Left renal pelvis (tissue), 4 donors: ENCODE measurements around the gene CTNNA2. TPM values are rescaled to one million over a fixed set of nuclear protein-coding genes. Genes with fewer than 3 reads are reported as not detected.
"Not testable (repeated sequence)": the region's sequence is repeated elsewhere in the genome, so short reads cannot be mapped to it uniquely, and the experiment has no call there.

ENCODE experiments used
- DNase-seq, 4 donors: peaks; one replicate each; pipeline ENCODE4 v3.0.0-alpha.2; 2013; ENCODE audit warnings: low read depth in 4 of 4, low spot score in 3 of 4
- polyA plus RNA-seq, 4 donors: library from polyadenylated mRNA; unstranded; fragments of 120-200 nt; gene quantifications; one replicate each; pipeline ENCODE4 v1.2.1, GENCODE V29; 2013; ENCODE audit not compliant: insufficient read length in 4 of 4

CTNNA2 gene
- polyA plus RNA-seq, 4 donors: 3.4 to 23.1 (median 5.3) TPM

GRCh38 chr2:80014637-80015036 lies 501.8 kb downstream of the CTNNA2 start:
- DNase-seq: no peak

DNA sequence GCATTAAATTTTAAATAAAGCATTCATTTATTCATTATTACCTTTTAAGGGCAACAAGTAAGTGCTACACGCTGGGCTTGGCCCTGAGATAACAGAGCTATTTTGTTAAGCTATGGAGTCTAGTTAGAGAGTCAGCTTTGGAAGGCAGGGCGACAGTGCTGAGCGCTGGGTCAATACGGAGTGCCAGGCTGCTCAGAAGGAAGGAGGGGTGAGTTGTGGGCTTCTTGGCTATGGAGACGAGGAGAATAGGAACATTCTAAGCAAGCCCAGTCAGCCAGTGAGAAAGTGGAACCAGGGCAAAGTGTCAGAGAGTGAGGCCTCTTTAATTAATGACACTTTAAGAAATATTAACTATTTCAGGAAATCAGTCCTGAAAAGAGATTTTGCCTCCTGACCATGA lies 503.3 kb downstream of the CTNNA2 start:
- no peak for DNase-seq

DNA sequence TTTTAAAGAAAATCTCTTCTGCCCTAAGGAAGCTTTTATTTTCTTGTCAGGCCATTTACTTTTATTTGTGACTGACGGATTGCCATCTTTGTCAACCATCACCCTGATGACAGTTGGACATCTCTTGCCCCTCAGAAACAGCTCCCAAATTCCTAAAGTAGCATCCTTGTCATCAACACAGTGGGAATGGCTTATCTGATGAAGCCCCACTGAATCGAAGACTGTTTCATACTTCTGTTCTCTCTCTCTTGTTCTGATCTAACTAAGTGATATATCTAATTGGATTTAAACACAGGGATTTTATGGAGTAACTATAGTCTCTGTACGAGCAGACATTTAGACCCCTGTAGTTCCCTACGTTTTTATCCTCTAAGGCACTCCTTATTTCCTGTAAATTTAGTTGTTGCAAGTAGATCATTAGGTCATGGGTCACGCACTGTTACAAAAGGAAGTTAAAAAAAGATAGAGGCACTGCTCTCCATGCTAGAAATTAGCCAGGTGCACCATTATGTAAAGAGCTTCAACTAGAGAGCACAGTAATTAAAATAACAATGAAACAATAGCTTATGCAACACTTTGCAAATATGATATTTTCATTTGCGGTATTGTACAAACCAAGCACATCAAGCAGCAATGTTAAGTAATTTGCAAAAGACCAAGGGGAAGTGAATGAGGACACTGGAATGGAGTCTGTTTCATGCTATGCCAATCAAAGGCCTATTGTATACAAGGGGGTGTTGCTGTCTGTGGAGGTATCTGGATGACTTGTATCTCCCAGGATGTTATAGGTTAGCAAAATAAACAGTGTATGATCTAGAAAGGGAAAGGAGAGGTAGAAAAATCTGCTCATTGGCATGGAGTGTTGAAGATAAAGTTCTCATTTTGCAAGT lies 507.0 kb downstream of the CTNNA2 start:
- no peak for DNase-seq

DNA sequence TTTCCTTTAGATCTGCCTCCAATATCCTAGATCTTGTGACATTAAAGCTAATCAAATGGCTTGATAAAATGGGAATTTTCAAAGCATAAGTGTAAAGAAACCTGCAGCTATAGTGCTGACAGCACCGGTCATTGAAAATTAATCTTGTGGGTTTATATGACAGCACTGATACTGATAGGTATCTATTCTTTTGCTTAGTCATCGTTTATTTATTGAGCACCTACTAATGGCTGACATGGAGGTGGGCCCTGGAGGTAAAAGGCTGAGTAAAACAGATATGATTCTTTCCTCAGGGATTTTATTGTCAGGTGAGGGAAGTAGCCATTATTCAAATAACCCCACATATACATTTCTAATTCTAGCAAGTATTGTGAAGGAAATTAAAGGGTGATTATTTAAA lies 509.2 kb downstream of the CTNNA2 start:
- no peak for DNase-seq

DNA sequence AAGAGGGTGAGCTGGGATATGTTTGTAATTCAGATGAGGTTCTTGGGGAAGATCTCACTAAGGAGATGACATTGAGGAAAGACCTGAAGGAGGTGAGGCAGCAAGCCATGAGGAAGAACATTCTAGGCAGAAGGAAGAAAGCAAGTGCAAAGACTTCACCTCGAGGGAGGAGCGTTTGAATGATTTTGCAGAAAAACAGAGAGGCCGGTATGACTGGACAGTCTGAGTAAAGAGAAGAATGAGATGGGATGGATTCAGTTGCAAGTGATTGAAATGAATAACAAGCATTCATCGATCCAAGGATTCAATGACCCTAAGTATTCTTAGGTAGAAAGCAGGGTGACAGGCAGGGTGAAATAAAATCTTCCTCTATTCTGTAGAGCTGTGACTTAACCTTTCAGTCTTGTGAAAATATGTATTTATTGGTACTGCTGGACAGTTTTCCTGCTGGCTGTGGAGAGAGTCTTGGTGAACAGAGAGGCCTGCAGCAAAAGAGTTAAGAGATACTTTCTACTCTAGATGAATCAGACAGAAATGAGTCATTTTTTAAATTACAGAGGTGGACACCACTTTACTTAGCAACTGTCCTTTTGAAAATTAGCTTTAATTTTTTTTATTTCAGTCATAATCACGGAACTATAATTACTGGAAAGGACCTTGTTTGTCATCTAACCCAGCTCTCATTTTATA lies 513.3 kb downstream of the CTNNA2 start:
- no peak for DNase-seq

GRCh38 chr2:80028051-80028450 lies 515.2 kb downstream of the CTNNA2 start:
- no peak for DNase-seq

- no peak for DNase-seq
These were observed 515.7 kb downstream of the CTNNA2 start for GRCh38 chr2:80028584-80028983.

GRCh38 chr2:80030135-80030534 lies 517.3 kb downstream of the CTNNA2 start:
- DNase-seq: no peak

GRCh38 chr2:80032684-80033083 lies 519.8 kb downstream of the CTNNA2 start:
- not testable (repeated sequence) for DNase-seq

GRCh38 chr2:80035749-80036285 lies 523.0 kb downstream of the CTNNA2 start:
- DNase-seq: no peak

DNA sequence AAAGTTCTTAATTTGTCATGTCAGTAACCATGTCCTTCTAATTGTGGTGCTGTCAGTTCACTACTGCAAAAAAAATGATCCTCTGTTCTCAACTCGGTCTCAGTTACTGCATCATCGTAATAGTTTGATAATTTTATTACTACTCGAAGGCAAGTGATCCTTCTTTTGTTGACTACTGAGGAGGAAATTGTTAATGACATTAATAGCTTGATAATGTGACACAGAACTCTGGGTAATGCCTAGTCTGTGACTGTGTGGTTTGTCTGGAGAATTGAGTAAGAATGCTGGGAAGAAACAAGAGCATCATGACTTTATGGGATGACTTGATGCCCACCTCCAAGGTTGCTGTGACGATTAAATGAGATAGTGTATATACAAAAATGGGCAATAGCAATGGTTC lies 524.5 kb downstream of the CTNNA2 start:
- no peak for DNase-seq

GRCh38 chr2:80040226-80040625 lies 527.4 kb downstream of the CTNNA2 start:
- DNase-seq: no peak

GRCh38 chr2:80042635-80043034 lies 529.8 kb downstream of the CTNNA2 start:
- no peak for DNase-seq

- DNase-seq: no peak
These were observed 535.4 kb downstream of the CTNNA2 start for GRCh38 chr2:80048296-80048695.

- no peak for DNase-seq
These were observed 537.4 kb downstream of the CTNNA2 start for GRCh38 chr2:80050246-80050645.

DNA sequence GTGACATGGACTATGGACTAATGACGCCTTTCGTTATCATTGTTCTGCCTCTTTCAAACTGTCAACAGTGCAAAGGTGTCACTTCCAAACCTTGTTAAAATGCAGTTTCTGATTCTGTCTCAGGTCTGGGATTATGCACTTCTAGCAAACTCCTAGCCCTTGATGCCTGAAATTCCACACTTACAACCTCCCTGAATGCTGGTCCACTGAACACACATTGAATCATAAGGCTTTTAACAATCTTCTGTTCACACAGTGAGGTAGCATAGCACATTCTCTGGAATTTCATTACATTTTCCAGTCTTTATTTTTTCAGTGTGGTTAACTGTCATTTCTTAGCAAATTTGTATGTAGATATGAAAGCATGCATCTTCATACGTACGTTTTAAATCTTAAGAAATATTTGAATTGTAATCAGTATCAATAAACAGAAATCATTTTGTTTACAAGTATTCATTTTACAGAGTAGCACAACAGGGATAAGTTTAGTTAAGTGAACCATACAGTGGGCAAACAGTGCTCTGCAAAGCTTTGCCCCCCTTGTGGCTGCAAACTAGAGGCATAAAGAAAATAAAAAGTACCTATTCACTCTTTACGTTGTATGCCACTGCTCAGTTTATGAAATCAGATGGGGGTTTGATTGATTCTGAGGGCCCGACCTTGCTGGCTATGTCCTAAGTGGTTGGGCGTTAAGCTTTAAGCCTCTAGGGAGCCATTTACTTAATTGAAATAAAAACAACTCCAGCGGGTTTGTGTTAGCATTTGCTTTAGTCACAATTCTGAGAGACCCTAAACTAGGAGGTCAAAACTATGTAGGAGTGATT lies 540.9 kb downstream of the CTNNA2 start:
- no peak for DNase-seq

- no peak for DNase-seq
These were observed 541.5 kb downstream of the CTNNA2 start for GRCh38 chr2:80054346-80054675.

GRCh38 chr2:80057956-80058355 lies 545.1 kb downstream of the CTNNA2 start:
- DNase-seq: no peak

DNA sequence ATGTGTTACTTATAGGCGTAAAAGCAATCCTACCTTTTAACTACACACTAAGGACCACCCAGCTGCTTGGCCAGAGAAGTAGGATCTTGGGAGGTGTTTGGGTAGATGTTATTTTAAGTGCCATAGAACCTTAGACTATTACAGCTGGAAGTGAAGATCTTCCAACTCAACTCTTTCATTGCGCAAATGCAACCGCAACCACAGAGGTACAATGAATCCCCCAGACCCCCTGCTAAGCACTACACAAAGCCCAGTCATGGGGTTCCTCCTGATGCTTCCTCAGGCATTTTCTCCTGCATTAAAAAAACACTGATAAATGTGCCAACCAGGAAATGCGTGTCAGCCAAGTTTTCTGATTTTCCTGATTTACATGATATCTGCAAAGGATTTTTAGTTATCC lies 545.7 kb downstream of the CTNNA2 start:
- DNase-seq: no peak

DNA sequence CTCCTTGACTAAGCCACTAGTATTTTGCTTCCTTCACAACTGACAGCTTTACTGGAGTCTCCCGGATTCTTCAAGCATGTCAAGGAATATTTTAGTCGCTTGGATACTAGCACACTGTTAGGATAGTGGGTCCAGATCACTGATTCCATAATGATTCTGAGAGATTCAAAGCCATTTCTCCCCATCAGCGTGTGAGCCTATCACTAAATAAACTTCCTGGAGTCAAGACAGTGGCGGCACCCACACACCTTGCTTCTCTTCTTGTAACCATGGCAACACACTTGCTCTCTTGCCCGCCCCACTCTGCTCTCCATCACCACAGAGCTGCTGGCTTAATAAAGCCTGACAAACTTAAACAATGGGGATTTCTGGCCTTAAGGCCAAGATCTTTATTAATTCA lies 546.6 kb downstream of the CTNNA2 start:
- no peak for DNase-seq

DNA sequence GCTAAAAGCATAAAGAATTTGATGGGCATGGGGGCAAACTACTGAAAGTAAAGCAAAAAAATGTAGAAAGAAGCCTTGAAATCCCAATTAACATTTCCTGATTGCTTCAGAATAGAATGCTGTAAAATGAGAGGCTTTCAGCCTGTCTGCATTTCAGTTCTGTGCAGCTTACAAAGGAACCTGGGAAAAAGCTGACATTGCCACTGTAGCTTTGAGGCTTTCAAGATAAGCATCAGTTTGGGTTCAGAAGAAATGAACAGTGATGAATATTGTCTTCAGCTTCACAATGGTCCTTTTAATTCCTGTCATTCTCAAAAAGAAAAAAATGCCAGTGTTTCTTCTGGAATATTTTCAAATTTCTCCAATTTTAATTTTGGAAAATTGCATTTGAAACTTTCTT lies 549.0 kb downstream of the CTNNA2 start:
- DNase-seq: no peak
